Glutamatergic neuron (in vitro differentiated cells): ENCODE data around the gene PACSIN2. TPM values are rescaled to one million over a fixed set of nuclear protein-coding genes. Genes with fewer than 3 reads are reported as not detected.

Experiments used
- DNase-seq: peaks from one replicate; pipeline ENCODE4 v3.0.0; 2022
- H3K27ac Mint-ChIP-seq: one replicate; pipeline ENCODE4 v1.8.0; 2020; ENCODE audit warnings: mild to moderate bottlenecking, mixed read lengths, inconsistent platforms; ENCODE audit not compliant: unreplicated experiment
- H3K27me3 Mint-ChIP-seq: one replicate; pipeline ENCODE4 v1.8.0; 2020; ENCODE audit warnings: mild to moderate bottlenecking, moderate library complexity, mixed read lengths, inconsistent platforms; ENCODE audit not compliant: unreplicated experiment
- H3K36me3 Mint-ChIP-seq: one replicate; pipeline ENCODE4 v1.8.0; 2020; ENCODE audit warnings: mild to moderate bottlenecking, mixed read lengths, inconsistent platforms; ENCODE audit not compliant: unreplicated experiment
- H3K4me1 Mint-ChIP-seq: one replicate; pipeline ENCODE4 v1.8.0; 2020; ENCODE audit warnings: mild to moderate bottlenecking, low read depth, mixed read lengths, inconsistent platforms; ENCODE audit not compliant: unreplicated experiment
- H3K4me3 Mint-ChIP-seq: one replicate; pipeline ENCODE4 v1.8.0; 2020; ENCODE audit warnings: mild to moderate bottlenecking, mixed read lengths, inconsistent platforms; ENCODE audit not compliant: unreplicated experiment
- H3K9me3 Mint-ChIP-seq: one replicate; pipeline ENCODE4 v1.8.0; 2020; ENCODE audit warnings: mild to moderate bottlenecking, moderate library complexity, mixed read lengths, inconsistent platforms; ENCODE audit not compliant: unreplicated experiment
- CTCF ChIP-seq: fragments of 200-600 bp; sonication (generic); IDR thresholded peaks from one replicate; pipeline ENCODE4 v1.5.0; 2021; ENCODE audit not compliant: partially characterized antibody, unreplicated experiment
- total RNA-seq: library from RNA; stranded (reverse); fragmentation: NEBNext Ultra II Directional; extraction: Animal tissue kit (Norgen Biotek cat#: 25700); gene quantifications from one replicate; pipeline ENCODE4 v1.2.1, GENCODE V29; 2021; ENCODE audit not compliant: unreplicated experiment

The PACSIN2 gene
- total RNA-seq, 1 donor from 2014 or later: 47.3 TPM

GRCh38 chr22:42932197-42932519 is 82.8 kb downstream of the PACSIN2 start:
- no peak overlapping the region for H3K4me3 Mint-ChIP-seq
- H3K27me3 Mint-ChIP-seq: peaks cover 3% of the 10 kb centered on the region
- no peak for DNase-seq
- no peak overlapping the region for H3K27ac Mint-ChIP-seq
- TF ChIP-seq CTCF: no peak
- peaks cover 6% of the 10 kb centered on the region for H3K9me3 Mint-ChIP-seq
- H3K36me3 Mint-ChIP-seq: no peaks in the 10 kb centered on the region
- peaks cover 16% of the 10 kb centered on the region for H3K4me1 Mint-ChIP-seq

- TF ChIP-seq CTCF: no peak
- Mint-ChIP-seq H3K36me3 (no peaks in the 10 kb centered on the region), H3K4me1 (peaks cover 16% of the 10 kb centered on the region), H3K27ac (peak overlapping the region; percentile 57), H3K27me3 (peaks cover 6% of the 10 kb centered on the region), H3K9me3 (peaks cover 6% of the 10 kb centered on the region), H3K4me3 (no peak overlapping the region)
- no peak for DNase-seq
Observed at GRCh38 chr22:42931421-42932196, 83.3 kb downstream of the PACSIN2 start.

GRCh38 chr22:42930810-42931420 is 84.0 kb downstream of the PACSIN2 start:
- Mint-ChIP-seq H3K4me1 (peaks cover 21% of the 10 kb centered on the region), H3K4me3 (no peak overlapping the region), H3K27ac (peak overlapping the region; percentile 57), H3K27me3 (peaks cover 9% of the 10 kb centered on the region), H3K9me3 (peaks cover 6% of the 10 kb centered on the region), H3K36me3 (no peaks in the 10 kb centered on the region)
- no peak for DNase-seq
- TF ChIP-seq CTCF: no peak

GRCh38 chr22:42929838-42930155 is 85.2 kb downstream of the PACSIN2 start:
- DNase-seq: no peak
- Mint-ChIP-seq H3K4me1 (peaks cover 24% of the 10 kb centered on the region), H3K4me3 (no peak overlapping the region), H3K9me3 (peaks cover 2% of the 10 kb centered on the region), H3K27ac (no peak overlapping the region), H3K36me3 (no peaks in the 10 kb centered on the region), H3K27me3 (peaks cover 9% of the 10 kb centered on the region)
- TF ChIP-seq CTCF: no peak
